GM21381 (cell line): ENCODE data around the gene SKOR1.

ENCODE experiments used
- ATAC-seq: cut with Tn5 transposase; IDR thresholded peaks from one replicate; pipeline ENCODE4 v1.9.1; 2021; ENCODE audit warnings: mild to moderate bottlenecking, moderate library complexity; ENCODE audit not compliant: unreplicated experiment

The SKOR1 gene

DNA sequence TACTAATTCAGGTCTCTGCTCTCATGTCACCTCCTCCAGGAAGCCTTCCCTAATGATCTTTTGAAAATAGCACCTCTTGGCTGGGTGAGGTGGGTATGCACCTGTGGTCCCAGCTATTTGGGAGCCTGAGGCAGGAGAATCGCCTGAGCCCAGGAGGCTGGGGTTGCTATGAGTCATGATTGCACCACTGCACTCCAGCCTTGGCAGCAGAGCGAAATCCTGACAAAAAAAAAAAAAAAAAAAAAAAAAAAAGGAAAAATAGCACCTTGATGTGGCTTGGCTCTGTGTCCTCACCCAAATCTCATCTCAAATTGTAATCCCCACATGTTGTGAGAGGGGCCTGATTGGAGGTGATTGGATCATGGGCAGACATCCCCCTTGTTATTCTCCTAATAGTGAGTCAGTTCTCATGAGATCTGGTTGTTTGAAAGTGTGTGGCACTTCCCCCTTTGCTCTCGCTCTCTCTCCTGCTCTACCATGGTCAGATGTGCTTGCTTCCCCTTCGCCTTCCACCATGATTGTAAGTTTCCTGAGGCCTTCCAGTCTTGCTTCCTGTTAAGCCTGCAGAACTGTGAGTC is 25.8 kb downstream of the SKOR1 start:
- ATAC-seq = no peak

DNA sequence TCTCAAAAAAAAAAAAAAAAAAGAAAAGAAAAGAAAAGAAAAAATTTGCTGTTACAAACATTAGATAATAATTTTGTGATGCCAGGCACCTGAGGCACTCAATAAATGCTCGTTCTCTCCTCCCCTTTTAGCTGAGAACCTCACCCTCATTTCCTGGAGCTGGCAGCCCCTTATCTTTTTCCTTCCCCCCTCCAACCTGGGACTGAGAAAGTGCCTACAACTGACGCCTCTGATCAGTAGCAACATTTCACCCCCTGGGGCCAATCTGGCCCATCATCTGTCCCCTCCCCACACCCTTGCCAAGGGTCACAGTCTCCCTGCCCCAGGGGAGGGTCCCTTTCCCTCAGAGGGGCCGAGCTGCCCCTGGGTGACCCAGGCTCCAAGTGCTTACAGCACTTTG is 27.1 kb downstream of the SKOR1 start:
- ATAC-seq = no peak

DNA sequence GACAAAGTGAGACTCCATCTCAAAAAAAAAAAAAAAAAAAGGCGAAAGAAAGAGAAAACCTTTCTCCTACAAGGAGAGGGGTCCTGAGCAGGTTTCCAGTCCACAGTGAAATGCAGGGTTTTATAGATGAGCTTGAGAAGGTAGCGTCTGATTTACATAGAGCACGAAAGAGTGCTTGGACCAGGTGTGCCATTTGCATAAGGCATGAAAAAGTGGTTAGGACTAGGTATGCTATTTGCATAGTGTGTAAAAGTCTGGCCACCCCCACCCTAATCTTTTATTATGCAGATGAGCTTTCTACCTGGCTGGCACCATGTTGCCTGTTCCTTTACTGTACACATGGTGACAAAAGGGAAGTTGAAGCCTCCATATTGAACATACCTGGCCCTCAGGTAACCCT is 28.1 kb downstream of the SKOR1 start:
- ATAC-seq = no peak

DNA sequence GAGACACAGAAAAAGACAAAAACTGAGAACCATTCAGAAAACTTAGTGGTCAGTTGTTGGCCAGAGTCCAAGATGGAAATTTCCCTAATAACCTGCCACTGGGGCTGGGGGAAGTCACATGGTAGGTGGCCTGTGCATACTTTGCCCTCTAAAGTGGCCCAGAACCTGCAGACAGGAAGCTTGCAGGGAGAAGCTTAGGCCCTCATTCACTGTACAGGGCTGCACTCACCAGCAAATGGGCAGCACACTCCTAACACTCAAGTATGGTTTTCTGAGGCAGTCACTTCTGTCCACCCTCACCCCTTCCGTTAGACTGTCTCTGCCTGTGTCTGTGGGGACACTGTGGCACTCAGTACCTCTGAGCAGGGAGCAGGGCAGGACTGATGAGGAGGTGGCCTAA is 29.0 kb downstream of the SKOR1 start:
- ATAC-seq = no peak

DNA sequence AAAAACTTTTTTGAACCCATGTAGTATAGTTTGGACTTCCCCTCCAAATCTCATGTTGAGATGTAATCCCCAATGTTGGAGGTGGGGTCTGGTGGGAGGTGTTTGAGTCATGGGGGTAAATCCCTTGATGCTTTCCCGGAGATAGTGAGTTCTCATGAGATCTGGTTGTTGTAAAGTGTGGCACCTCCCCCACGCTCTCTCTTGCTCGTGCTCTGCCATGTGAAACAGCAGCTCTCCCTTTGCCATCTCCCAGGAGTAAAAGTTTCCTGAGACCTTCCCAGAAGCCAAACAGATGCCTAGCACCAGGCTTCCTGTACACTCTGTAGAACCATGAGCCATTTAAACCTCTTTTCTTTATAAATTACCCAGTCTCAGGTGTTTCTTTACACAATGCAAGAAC is 30.5 kb downstream of the SKOR1 start:
- no peak for ATAC-seq

DNA sequence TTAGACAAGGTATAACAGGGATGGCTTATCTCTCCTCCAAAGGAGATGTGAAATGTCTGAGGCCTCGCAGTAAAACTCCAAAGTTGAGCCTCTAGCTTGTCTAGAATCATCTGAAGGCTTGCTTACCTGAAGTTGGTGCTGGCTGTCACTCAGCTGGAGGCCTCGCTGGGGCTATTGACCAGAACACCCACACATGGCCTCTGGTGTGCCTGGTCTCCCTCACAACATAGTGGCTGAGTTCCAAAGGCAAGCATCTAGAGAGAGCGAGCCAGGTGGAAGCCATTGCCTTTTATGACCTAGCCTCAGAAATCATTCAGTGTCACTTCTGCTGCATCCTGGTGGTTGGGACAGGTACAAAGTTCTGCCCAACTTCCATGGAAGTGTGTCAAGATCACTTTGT is 31.9 kb downstream of the SKOR1 start:
- ATAC-seq = no peak

DNA sequence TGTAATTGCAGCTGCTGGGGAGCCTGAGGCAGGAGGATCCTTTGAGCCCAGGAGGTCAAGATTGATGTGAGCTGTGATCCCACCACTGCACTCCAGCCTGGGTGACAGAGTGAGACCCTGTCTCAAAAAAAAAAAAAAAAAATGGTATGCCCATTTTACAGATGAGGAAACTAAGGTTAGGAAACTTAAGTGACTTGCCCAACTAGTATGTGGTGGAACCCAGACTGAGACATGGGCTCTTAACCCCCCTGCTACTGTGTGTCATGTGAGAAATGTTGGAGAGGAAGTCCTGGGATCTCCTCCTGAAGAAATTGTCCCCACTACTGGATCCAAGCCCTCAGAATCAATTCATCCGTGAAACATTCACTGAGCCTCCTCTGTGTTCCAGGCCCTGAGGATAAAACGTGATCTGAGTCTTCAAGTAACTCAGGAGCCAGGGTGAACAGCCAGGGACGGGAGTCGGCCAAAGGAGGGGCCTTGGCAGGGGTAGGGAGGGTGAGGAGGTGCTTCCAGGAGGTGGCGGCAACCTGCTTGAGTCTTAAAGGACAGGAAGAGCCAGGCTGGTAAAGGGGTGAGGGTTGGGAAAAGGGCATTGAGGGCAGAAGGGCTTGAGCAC is 34.1 kb downstream of the SKOR1 start:
- ATAC-seq = no peak

DNA sequence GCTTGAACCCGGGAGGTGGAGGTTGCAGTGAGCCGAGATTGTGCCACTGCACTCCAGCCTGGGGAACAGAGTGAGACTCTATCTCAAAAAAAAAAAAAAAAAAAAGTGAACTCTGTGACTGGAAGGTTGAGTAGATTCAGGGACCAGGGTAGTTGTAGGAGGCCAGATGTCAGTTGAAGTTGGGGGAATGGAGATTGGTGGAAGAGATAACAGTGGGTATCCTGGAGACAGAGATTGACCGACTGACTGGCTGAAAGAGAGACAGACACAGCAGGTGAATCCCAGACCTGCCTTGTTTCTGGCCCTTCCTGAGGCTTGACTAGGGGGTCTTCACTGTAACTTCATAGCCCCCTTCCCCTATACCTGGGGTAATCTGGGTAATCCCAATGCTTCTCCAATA is 36.7 kb downstream of the SKOR1 start:
- ATAC-seq = no peak

DNA sequence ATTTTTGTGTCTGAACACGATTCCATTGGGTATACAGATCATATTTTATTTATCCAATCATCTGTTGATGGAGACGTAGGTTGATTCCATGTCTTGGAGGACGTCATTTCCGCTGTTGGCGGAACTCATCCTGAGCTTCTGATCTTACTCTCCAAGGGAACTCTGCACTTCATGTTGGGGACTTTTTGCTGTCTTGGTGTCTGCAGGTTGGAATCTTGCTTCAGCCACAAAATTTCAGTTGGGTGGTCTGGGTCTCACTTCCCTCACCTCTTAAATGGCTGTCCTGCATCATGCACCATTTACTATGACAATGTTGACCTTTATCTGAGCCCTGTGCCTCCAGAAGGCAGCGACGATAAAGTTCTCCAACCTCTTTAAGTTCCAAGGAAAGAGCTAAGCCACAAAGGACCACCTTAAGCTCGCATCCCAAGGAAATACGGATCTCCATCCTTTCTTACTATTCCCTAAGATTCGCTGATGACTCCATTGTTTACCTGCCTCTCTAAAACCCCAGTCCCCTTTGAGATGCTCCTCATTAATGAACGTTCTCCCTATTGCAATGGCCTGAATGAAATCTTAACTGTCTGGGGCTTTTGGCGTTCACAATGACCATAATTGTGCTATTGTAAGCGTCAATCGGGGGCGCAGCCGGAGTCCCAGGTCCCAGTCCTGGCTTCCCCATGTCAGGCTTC is 37.6 kb downstream of the SKOR1 start:
- peak; percentile 42 for ATAC-seq

DNA sequence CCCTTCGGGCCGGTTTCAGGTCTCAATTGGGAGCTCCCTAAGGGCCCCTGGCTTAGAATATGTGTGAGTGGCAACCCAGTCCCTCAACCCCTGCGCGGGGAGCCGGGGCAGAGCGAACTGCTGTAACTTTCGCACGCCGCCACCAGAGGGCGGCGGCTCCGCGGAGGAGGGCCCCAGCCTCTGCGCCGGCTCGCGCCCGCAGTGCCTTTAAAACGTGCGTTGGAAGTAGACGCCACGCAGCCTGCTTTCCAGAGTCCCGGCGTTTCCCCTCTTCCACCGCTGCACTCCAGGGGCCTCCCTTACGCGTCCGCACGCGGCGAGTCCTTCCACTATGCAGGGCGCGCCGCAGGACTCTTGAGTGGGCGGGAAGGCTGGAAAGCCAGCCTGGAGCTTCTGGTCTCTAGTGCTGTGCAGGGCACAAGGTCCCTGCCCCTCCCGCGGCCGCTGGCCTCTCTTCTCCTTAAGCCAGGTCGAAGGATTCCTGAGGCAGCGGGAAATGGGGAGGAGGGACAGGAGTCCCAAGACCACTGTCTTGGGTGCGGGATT is 38.2 kb downstream of the SKOR1 start:
- ATAC-seq = peak; percentile 86

DNA sequence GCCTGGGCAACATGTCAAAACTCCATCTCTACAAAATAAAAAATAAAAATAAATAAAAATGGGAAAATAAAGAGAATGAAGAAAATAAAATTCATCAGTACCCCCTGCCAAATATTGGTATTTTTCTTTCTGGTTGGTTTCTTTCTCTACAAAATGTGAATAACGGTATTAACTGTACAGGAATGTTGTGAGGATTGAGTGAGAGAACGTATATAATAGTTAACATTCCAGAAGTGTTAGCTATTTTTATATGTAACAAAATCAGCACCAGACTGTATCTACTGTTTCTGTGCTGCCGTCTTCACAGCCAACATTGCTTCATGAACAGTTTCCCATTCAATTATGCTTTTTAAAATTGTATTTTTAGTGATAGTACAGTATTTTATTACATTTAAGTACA is 40.0 kb downstream of the SKOR1 start:
- no peak for ATAC-seq

DNA sequence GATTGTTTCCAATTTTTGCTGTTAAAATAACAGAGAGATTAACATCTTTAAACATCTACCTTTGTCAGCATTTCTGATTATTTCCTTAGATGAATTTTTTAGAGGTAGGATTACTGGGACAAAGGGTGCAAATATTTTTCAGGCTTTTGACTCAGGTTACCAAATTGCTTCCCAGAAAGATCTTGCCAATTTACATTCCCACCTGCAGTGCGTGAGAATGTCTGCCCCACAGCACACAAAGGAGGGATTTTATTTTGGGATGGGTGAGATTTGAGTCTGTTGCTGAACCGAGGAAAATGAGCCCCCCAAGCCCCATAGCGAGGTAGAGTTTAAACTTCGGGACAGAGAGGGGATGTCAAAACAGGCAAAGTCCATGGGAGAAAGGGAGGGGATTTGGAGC is 40.5 kb downstream of the SKOR1 start:
- no peak for ATAC-seq

DNA sequence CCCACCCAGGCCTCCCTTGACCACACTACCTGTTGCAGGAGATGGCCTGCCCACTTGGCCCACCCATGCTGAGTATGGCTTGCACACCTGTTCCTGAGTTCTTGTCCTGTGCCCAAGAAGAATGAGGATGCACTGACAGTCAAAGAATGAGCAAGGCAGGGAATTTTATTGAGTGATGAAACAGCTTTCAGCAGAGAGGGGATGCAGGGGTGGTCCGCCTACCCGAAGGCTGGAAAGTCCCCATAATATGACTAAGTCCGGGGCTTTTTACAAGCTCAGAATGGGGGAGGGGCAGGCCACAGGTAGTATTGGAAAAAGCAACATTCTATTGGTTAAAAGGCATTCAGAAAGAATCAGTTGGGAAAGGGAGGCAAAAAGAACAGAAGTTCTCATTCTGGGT is 44.4 kb downstream of the SKOR1 start:
- no peak for ATAC-seq

DNA sequence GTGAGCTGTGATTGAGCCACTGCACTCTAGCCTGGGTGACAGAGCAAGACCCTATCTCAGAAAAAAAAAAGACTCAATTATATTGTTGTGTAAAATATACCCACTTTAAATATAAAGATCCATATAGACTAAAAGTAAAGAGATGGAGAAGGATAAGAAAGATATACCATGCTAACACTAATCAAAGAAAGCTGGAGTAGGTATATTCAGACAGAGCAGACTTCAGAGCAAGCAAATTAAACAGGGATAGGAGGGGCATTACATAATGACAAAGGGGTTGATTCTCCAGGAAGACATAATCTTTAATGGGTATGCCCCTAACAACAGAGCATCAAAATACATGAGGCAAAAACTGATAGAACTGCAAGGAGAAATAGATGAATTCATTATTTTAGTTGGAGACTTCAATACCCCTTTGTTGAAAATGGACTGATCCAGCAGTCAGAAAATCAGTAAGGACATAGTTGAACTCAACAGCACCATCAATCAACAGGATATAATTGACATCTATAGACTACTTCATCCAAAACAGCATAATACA is 45.6 kb downstream of the SKOR1 start:
- no peak for ATAC-seq

DNA sequence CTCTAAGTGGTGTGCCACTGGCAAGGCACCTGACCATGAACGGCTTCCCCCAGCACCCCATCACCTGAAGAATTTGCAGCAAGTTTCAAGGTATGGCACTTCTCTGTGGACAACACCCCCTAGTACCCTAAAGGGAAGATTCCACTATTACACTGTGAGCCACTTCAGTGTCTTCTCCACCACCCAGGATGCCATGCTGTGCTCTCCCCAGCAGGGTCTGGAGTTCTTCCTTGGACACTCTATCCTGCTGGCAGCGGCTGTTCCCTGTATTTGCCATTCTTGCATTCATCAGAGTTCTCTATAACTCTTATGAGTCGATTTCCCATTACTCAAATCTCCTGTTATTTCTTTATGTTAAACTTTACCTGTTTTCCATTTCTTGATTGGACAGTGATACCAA is 48.5 kb downstream of the SKOR1 start:
- ATAC-seq = no peak

DNA sequence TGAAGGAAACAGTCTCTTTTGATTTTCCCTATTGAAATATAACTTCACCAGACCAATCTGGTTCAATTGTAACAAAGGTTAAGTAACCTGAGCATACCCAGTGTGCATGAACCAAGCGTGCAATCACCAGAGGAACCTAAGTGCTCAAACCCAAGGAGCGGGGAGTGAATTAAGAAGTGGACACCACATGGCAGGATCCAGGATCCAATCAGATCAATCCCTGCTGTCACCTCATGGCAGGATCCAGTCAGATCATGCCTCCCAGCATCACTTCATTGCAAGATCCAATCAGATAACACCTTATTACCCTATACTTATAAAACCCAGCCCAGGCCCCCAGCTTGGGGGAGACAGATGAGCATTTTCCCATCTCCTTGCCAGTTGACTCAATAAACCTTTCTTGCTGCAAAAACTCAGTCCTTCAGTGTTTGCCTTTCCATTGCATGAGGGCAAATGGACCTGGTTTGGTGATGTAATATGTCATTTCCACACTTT is 53.5 kb downstream of the SKOR1 start:
- ATAC-seq = no peak

DNA sequence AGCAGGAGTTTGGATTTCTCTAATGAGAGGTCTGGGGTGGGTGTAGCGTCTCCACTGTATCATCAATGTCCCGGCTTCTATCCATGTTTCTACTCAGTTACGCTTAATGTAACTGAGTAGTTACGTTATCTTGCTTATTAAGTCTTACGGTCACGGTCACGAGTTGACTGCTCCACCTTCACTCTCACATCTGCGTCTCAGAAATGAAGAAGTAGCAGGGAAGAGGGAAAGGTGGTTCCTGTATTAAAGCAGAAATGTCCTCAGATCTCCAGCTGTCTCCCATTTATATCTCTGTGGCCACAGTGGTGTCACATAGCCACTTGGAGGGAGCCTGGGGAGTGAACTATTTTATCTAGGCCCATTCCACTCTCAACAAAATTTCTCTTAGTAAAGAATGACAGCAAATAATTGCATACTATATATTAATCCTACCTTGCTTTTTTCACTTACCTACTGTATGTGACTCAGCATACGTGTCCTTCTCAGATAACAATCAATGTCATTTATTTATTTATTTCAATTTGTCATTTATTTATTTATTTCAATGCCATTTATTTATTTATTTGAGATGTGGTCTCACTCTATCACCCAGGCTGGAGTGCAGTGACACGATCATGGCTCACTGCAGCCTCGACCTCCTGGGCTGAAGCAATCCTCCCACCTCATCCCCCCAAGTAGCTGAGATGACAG is 54.3 kb downstream of the SKOR1 start:
- no peak for ATAC-seq

DNA sequence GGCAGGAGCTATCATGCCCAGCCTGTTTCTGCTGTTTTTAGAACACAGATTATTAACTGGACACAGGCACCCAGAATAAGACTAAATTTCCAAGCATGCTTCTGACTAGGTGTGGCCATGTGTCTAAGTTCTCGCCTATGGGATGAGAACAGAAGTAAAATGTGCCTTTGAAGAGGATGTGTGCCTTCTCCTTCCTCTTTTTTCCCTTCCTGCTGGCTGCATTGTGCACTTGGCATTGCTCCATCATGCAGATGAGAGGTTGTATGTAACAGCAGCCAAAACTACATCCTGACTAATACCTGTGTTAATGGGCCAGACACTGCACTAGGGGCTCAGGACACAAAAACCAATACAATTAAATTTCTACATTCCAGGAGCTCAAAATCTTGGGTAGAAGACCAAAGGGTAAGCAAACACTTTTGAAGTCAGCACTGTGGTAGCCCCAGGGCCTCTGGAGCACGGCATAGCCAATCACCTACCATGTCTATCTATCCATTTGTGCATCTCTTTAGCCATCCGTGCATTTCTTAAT is 55.4 kb downstream of the SKOR1 start:
- no peak for ATAC-seq

DNA sequence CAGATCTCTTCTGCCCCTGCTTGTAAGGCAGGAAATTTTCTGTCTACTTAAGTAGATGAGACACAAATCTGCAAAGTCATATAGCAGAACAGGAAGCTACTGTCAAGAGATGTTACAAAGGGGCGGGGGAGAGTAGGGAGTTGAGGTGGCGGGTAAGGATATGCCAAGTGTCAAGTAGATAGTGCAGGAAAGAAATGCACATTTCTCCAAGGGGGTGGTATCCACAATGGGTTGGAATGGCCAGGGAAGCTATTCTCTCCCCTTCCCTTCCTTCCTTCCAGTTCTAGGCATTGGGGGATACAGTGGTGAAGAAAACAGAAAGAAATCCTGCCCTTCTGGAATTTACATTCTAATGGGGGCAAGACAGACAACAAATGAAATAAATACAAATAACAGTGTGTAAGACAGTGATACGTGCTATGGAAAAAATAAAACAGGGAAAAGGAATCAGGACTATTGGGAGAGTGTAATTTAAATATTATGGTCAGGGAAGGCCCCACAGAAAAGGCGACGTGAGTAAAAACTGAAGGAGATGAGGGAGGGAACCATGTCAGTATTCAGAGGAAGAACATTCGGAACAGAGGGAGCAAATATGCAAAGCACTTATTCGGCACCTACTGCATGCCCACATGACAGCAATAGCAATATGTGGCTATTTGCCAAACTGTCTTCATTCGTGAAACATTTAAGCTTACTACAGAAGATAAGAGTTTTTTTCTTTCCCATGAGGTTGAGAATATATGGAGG is 57.4 kb downstream of the SKOR1 start:
- ATAC-seq = no peak

DNA sequence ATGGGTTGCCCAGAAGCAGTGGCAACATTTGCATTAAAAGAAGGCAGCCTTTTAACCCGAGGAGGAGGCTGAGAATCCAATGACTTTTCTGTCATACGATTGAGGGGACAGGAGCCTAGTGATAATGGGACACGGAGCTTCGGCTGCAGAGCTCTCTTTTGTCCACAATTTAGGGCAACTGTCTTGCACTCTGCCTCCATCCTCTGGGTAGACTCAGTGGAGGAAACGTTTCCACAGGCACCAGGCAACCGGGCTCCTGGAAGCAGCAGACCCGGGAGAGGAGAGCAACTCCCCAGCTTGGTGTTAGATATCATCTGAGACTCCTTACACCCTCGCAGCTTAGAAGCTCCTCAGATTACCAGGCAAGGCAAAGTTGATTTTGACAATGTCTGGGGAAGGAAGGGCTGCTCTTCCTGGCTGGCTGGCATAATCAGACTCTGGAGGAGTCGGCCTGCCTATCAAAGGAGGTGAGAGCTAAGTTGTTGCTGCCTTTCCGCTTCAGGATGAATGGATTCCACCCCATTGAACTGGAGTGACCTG is 58.0 kb downstream of the SKOR1 start:
- ATAC-seq = no peak
